Measurements from ENCODE around the gene ZKSCAN4.

ZKSCAN4 gene

DNA sequence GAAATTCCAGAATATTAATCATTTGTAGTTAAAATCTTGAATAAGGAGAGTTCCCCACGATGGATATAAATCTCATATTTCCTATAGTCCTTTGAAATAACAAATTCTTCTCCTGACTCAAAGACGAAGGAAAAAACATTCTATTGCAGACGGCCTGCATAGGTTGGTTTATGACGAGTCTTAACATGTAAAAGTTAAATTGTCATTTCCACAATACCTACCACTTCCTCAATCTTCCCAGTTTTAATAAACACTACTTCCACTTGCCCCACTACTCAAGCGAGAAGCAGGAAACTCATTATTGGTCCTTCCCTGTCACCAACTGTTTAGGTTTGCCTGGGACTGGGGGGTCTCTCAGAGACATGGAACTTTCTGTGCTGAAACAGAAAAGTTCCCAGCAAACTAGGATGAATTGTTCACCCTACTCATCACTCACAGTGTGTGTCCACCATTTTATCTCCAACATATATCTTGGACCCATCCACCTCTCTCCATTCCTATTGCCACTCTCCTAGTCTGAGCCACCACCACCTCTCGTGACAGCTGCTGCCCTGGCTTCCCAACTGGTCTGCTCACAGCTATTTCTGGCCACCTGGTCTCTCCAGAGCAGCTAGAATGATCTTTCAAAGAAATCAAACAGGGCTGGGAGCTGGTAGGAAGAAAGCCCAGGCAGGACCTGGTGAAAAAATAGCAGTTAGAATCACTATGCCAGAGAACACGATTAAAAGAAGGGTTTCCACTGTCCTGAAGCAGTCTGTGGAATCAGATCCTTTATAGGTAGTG, 42.1 kb downstream of the ZKSCAN4 start:
- DNase-seq (ENCODE audit: low read depth in 2 of 2), result no peak

DNA sequence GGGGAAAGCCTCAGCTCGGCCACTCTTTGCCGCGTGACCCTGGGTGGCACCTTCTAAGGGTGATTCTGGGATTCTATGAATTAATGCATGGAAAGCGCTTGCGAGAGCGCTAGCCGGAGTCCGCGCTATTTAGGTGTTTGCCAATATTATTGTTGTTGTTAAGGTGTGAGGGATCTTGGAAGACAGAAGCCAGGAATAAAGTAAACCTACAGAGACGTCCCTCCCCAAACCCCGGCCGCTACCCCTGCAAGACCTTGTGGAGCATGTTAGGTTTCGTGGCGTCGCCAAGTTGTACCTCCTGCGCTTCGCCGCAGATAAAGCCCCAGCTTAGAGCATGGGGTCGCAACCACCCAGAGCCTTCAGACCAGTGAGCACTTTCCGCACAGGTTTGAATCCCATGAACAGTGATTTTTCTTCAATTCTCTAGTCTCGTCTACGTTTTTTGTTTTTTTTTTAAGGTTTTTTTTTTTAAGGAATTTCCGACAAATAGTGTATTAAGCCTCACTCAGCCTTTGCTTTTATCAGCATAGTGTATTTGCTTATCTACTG, 43.9 kb downstream of the ZKSCAN4 start:
- DNase-seq (ENCODE audit: low read depth in 2 of 2), result no peak

DNA sequence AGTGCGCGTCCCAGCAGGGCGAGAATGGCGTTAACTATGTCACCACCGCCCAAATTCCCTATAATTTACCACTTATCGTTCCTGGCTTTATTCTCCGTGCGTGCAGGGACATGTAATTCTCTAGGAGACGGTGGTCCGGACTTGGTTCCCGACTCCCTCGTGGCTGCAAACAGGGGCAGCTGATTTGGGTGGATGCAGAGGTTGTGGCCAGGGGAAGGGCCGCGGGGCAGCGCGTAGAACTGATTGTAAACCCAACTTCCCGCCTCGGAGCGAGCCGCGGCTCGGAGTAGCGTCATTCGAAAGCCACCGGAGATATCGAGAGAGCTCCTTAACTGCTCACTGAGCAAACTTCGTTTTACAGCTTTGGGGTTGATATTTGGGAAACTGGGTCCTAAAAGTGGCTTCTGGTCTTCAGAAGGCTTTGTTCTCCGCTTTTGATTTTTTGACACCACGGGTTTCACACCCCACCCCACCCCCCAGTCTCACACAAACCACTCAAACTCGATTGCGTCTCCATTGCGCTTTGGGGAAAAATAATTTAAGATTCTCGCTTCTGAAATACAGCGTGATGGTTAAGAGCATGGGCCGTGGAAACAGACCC, 44.5 kb downstream of the ZKSCAN4 start:
- no peak for DNase-seq (ENCODE audit: low read depth in 2 of 2)

DNA sequence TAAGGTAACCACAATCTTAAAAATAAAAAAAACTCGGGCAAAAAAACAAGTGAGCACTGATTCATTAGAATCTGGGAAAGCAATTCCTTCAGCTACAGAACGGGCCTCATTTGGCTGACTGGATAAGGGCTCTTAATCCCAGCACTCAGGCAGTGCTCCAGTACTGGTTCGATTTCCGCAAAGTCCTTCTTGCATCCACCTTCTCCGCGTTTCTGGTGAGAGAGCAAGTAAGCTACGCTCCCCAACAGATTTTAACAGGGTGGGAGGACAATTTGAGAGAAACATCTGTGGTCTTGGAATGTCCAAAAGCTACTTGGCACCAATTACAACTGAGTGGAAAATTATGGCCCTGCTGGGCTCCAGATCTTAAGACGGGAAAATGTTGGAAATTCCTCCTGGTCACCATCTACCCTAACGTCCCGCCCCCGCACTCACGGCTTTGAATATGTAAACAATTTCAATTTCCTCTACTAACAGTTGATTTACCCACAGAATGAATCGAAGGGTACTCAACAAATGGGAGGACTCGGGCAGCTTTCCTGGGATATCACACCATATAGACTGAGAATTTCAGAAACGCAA, 45.0 kb downstream of the ZKSCAN4 start:
- no peak for DNase-seq (ENCODE audit: low read depth in 2 of 2)

DNA sequence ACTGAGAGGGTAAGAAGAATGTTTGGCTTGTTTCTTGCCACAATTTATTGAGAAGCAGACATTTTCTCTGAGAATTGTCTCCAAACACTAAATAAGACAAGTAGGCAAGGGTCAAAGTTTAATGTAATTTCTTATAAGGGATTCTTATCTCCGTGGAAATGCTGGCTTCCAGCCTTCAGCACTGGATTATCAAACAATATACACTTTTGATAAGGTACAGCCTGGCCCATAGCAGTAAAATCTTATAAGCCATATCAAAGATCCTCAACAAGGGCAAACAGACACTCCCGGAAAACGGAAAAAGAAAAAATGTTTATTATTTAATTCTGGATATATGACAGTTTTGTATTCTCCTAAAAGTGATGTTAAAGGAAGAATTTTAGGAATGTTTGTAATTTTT, 45.5 kb downstream of the ZKSCAN4 start:
- DNase-seq (ENCODE audit: low read depth in 2 of 2), result no peak

DNA sequence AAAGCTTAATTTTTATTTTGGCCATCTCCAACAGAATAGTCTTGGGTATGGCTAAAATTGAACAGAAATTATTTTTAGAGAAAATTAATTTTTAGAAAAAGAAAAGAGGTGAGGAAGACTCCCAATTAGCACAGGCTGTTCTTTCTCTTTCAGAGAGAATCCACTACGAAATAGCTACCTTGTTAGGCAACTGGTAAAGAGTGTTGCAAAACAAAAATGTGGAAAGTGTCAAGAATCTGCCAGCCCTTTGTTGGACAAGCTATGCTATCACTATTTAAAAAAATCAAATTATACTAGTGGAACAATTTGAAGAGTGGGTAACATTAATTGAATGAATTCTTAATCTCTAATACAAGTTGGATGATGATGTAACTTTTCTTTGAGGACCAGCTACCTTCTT, 46.2 kb downstream of the ZKSCAN4 start:
- no peak for DNase-seq (ENCODE audit: low read depth in 2 of 2)

DNA sequence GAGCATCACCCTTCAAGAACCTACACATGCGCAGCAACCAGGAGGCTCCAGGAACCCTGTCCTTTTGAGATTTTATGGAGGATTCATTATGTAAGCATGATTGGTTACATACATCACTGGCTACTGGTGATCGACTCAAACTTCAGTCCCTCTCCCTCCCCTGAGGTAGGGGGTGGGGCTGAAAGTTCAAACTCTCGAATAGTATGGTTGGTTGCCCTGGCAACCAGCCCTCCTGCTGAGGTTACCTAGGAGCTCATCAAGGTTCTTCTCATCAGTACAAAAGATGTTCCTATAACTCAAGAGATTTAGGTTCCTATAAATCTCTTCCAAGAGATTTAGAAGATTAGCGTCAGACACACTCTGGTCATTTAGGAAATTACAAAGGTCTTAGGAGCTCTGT, 48.9 kb downstream of the ZKSCAN4 start:
- no peak for DNase-seq (ENCODE audit: low read depth in 2 of 2)

DNA sequence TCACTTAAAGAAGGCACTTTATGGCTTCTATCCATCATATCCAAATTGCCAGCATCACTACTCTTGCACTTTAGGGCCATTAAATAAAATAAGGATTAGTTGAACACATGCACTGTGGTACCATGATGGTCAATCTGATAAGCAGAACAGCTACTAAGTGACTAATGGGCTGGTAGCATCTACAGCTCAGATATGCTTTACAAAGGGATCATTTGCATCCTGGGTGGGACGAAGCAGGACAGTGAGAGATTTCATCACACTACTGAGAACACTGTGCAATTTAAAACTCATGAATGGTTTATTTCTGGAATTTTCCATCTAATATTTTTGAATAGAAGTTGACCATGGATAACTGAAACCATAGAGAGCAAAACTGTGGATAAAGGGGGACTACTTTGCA, 52.0 kb downstream of the ZKSCAN4 start:
- DNase-seq (ENCODE audit: low read depth in 2 of 2), result no peak
